ENCODE data around the gene KLHL3. TPM values are rescaled to one million over a fixed set of nuclear protein-coding genes. Genes with fewer than 3 reads are reported as not detected.

The KLHL3 gene
- polyA plus RNA-seq, 1 of the 3 experiments (the other 2 are of a cell fraction): 3.8 TPM

DNA sequence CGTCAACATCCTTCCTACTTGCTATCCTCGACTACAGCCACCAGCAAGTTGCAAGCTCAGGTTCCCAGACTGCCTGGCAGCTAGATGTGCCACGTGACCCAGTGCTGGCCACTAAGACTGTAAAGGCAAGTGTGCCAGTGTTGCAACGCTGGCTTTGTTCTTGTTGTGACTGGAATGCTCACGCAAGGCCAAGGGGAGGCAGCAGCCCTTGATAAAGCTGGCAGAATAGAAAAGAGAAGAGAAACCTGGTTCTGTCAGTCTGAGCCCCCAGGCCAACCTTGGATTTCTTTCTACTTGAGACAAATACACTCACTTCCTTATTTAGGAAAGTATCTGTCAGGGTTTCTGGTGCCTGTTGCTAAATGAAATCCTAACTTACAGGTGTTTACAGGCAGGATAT, 113.0 kb downstream of the KLHL3 start:
- Histone ChIP-seq H3K79me2 (ENCODE audit: insufficient read depth) (no peaks in the 10 kb centered on the region), H4K20me1 (ENCODE audit: insufficient read depth) (no peaks in the 10 kb centered on the region), H2AFZ (ENCODE audit: low read depth) (no peak overlapping the region), H3K27me3 (ENCODE audit: insufficient read depth) (no peaks in the 10 kb centered on the region), H3K9me2 (no peaks in the 10 kb centered on the region), H3K4me1 (ENCODE audit: control insufficient read depth in 1 of 2, insufficient read depth in 2 of 2, low read depth in 1 of 2, low read length in 1 of 2) (peaks cover 10 to 20% of the 10 kb centered on the region in 2 experiments; a peak in 3 of 4 replicates), H3K27ac (ENCODE audit: low read depth in 2 of 2, low read length in 1 of 2) (peak overlapping the region in 1 of 2 experiments; percentile 24; a peak in 1 of 4 replicates), H3F3A (replicated peaks; ENCODE audit: insufficient read depth) (peaks cover 16% of the 10 kb centered on the region), H3K9ac (no peak overlapping the region), H3K4me3 (ENCODE audit: low read depth in 2 of 2, low read length in 1 of 2) (no peak overlapping the region), H3K4me2 (no peak overlapping the region), H3K36me3 (replicated peaks in 1 of 2; ENCODE audit: control insufficient read depth in 1 of 2, insufficient read depth in 2 of 2, low read length in 1 of 2) (no peaks in the 10 kb centered on the region), H3K9me3 (no peaks in the 10 kb centered on the region)
- POLR2A ChIA-PET: no interaction called here
- no peak for DNase-seq
- 90% methylated on average over 5 of the region's 5 CpGs for WGBS (ENCODE audit: low lambda C conversion rate)
- CTCF ChIA-PET: interaction anchor here (0.5 to 1.5 kb wide), 8 partner anchors 18 to 413 kb away, joined by 3 to 7 read pairs (median 3); no protein-coding TSS in a partner anchor
- TF ChIP-seq, protein P1, sequence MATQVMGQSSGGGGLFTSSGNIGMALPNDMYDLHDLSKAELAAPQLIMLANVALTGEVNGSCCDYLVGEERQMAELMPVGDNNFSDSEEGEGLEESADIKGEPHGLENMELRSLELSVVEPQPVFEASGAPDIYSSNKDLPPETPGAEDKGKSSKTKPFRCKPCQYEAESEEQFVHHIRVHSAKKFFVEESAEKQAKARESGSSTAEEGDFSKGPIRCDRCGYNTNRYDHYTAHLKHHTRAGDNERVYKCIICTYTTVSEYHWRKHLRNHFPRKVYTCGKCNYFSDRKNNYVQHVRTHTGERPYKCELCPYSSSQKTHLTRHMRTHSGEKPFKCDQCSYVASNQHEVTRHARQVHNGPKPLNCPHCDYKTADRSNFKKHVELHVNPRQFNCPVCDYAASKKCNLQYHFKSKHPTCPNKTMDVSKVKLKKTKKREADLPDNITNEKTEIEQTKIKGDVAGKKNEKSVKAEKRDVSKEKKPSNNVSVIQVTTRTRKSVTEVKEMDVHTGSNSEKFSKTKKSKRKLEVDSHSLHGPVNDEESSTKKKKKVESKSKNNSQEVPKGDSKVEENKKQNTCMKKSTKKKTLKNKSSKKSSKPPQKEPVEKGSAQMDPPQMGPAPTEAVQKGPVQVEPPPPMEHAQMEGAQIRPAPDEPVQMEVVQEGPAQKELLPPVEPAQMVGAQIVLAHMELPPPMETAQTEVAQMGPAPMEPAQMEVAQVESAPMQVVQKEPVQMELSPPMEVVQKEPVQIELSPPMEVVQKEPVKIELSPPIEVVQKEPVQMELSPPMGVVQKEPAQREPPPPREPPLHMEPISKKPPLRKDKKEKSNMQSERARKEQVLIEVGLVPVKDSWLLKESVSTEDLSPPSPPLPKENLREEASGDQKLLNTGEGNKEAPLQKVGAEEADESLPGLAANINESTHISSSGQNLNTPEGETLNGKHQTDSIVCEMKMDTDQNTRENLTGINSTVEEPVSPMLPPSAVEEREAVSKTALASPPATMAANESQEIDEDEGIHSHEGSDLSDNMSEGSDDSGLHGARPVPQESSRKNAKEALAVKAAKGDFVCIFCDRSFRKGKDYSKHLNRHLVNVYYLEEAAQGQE (IDR thresholded peaks at IDR 0.05; ENCODE audit: low read depth, low read length): no peak
- no peak for TF ChIP-seq TEAD4 (IDR thresholded peaks at IDR 0.05; ENCODE audit: borderline replicate concordance, insufficient read depth)
- TF ChIP-seq NFIC (IDR thresholded peaks at IDR 0.05; ENCODE audit: borderline replicate concordance): no peak
- TF ChIP-seq FOXM1 (IDR thresholded peaks at IDR 0.05; ENCODE audit: low read depth): no peak
- no peak for TF ChIP-seq FOSL2 (IDR thresholded peaks at IDR 0.05; ENCODE audit: borderline replicate concordance, low read depth)
- no peak for TF ChIP-seq JUND (IDR thresholded peaks at IDR 0.05)
- TF ChIP-seq RXRA (IDR thresholded peaks at IDR 0.05; ENCODE audit: borderline replicate concordance, low read depth): no peak

DNA sequence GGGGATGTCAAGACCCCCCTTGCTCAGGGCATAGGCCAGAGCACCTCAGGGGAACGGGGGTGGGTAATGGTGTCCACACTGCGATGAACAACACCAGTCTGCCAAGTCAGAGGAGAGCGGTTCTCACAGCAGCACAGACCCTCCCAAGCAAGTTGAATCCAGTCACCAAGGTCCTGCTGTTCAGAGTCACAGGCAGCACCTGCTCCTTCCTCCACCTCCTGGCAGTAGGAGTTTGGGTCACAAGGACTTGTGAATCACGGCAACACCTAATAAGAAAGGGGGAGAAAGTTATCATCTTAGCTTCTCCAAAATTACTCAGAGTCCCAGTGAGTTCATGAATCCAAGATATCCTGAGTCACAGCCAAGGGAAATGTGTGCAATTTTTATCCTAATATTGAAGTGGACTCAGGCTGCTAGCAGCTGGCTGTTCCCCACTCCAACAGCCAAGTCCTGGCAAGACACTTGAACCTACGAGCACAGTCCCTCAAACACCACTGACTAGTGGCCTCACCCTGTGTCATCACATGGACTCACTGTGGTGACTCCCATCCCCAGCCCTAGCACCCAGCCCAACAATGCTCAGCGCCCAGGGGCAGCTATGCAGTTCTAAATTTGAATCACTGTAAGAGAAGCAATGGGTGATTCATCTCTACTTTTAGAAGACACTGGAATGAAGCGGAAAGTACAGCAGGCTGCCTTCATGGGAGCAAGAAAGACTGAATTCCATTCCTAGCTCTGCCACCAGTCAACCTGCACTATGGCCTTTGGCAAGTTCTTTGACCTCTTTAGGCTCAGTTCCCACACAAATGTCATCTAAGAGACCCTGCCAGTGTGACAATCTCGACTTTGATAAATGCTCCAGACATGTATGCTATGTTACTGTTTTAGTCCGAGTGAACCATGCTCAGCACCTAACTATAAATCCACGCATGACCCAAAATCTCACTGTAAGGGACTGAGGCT, 113.7 kb downstream of the KLHL3 start:
- WGBS (ENCODE audit: low lambda C conversion rate): 92% methylated on average over 8 of the region's 10 CpGs
- Histone ChIP-seq H3K9ac (no peak overlapping the region), H4K20me1 (ENCODE audit: insufficient read depth) (no peaks in the 10 kb centered on the region), H3K9me3 (no peaks in the 10 kb centered on the region), H3K4me3 (ENCODE audit: low read depth in 2 of 2, low read length in 1 of 2) (no peak overlapping the region), H3K9me2 (no peaks in the 10 kb centered on the region), H3K4me2 (no peak overlapping the region), H3K4me1 (ENCODE audit: control insufficient read depth in 1 of 2, insufficient read depth in 2 of 2, low read depth in 1 of 2, low read length in 1 of 2) (peaks cover 16 to 23% of the 10 kb centered on the region in 2 experiments; a peak in 3 of 4 replicates), H3F3A (replicated peaks; ENCODE audit: insufficient read depth) (peaks cover 16% of the 10 kb centered on the region), H3K27ac (ENCODE audit: low read depth in 2 of 2, low read length in 1 of 2) (peak overlapping the region in 1 of 2 experiments; percentile 24; a peak in 2 of 4 replicates), H3K36me3 (replicated peaks in 1 of 2; ENCODE audit: control insufficient read depth in 1 of 2, insufficient read depth in 2 of 2, low read length in 1 of 2) (no peaks in the 10 kb centered on the region), H3K27me3 (ENCODE audit: insufficient read depth) (no peaks in the 10 kb centered on the region), H3K79me2 (ENCODE audit: insufficient read depth) (no peaks in the 10 kb centered on the region), H2AFZ (ENCODE audit: low read depth) (no peak overlapping the region)
- POLR2A ChIA-PET: no interaction called here
- TF ChIP-seq RXRA (IDR thresholded peaks at IDR 0.05; ENCODE audit: borderline replicate concordance, low read depth) (no peak), JUND (IDR thresholded peaks at IDR 0.05) (peak; percentile 18; the same call in 1 of the 2 replicates), FOSL2 (IDR thresholded peaks at IDR 0.05; ENCODE audit: borderline replicate concordance, low read depth) (peak; percentile 38; the same call in 1 of the 2 replicates)
- DNase-seq: no peak
- CTCF ChIA-PET: interaction anchor here (0.5 to 5.2 kb wide), 10 partner anchors 7 to 414 kb away, joined by 3 to 61 read pairs (median 4); partner anchors contain the start of gene KLHL3
